SK-N-SH (cell line): Measurements from ENCODE around the gene PHF21B. TPM values are rescaled to one million over a fixed set of nuclear protein-coding genes. Genes with fewer than 3 reads are reported as not detected.

Experiments used
- CTCF ChIA-PET: fragments of 300-600, 350-600 bp; formaldehyde crosslinking; extraction: SDS; loops from one replicate; lab custom pipeline; 2021; lab: Yijun Ruan, JAX
- POLR2A ChIA-PET: fragments of 350-600 bp; sonication (Branson Sonifier 250); formaldehyde crosslinking; extraction: SDS; loops from one replicate; lab custom pipeline; 2020; ENCODE audit warnings: antibody characterized with exemption, inconsistent platforms; lab: Yijun Ruan, JAX
- DNase-seq: peaks from one replicate; pipeline ENCODE4 v3.0.0; 2012
- H2AFZ ChIP-seq: fragments of 200-600 bp; sonication (generic); 2 replicates; pipeline ENCODE4 v1.8.1; 2016; ENCODE audit warnings: antibody characterized with exemption, mild to moderate bottlenecking, low read depth
- H3F3A ChIP-seq: fragments of 200-600 bp; sonication (generic); replicated peaks from 2 replicates; pipeline ENCODE3; 2016; ENCODE audit warnings: antibody characterized with exemption, mild to moderate bottlenecking; ENCODE audit not compliant: insufficient read depth
- H3K27ac ChIP-seq, 2 experiments: fragments of 200-500 bp in 1 of 2; fragments of 200-600 bp in 1 of 2; sonication (Bioruptor generic) in 1 of 2; sonication (generic), shearing (Covaris generic) in 1 of 2; 2 replicates each; pipeline versions ENCODE4 v1.5.1 to v1.6.1; 2014 to 2016; ENCODE audit warnings: low read depth in 2 of 2, inconsistent platforms in 1 of 2, low read length in 1 of 2, mild to moderate bottlenecking in 1 of 2, mixed read lengths in 1 of 2
- H3K27me3 ChIP-seq: fragments of 200-600 bp; sonication (generic), shearing (Covaris generic); 2 replicates; pipeline ENCODE4 v1.6.1; 2016; ENCODE audit warnings: mixed run types; ENCODE audit not compliant: insufficient read depth
- H3K36me3 ChIP-seq, 2 experiments: fragments of 200-500 bp in 1 of 2; fragments of 200-600 bp in 1 of 2; sonication (Bioruptor generic) in 1 of 2; sonication (generic) in 1 of 2; replicated peaks in 1 of 2; 2 replicates each; pipeline versions ENCODE3 to v1.5.1; 2014 to 2016; ENCODE audit warnings: low read length in 1 of 2, mild to moderate bottlenecking in 1 of 2; ENCODE audit not compliant: insufficient read depth in 2 of 2, control insufficient read depth in 1 of 2
- H3K4me1 ChIP-seq, 2 experiments: fragments of 200-500 bp in 1 of 2; fragments of 200-600 bp in 1 of 2; sonication (Bioruptor generic) in 1 of 2; sonication (generic), shearing (Covaris generic) in 1 of 2; 2 replicates each; pipeline versions ENCODE4 v1.5.1 to v1.6.1; 2014 to 2016; ENCODE audit warnings: low read depth in 1 of 2, low read length in 1 of 2, mixed run types in 1 of 2; ENCODE audit not compliant: insufficient read depth in 2 of 2, control insufficient read depth in 1 of 2
- H3K4me2 ChIP-seq: fragments of 200-600 bp; sonication (generic), shearing (Covaris generic); 2 replicates; pipeline ENCODE4 v1.6.1; 2017; ENCODE audit warnings: mixed run types
- H3K4me3 ChIP-seq, 2 experiments: fragments of 200-500 bp in 1 of 2; fragments of 200-600 bp in 1 of 2; sonication (Bioruptor generic) in 1 of 2; sonication (generic), shearing (Covaris generic) in 1 of 2; 2 replicates each; pipeline versions ENCODE4 v1.5.1 to v1.8.1; 2014 to 2016; ENCODE audit warnings: low read depth in 2 of 2, inconsistent platforms in 1 of 2, low read length in 1 of 2, mild to moderate bottlenecking in 1 of 2, mixed read lengths in 1 of 2, moderate library complexity in 1 of 2
- H3K79me2 ChIP-seq: fragments of 200-600 bp; sonication (generic); 2 replicates; pipeline ENCODE4 v1.8.1; 2017; ENCODE audit warnings: mild to moderate bottlenecking; ENCODE audit not compliant: insufficient read depth
- H3K9ac ChIP-seq: fragments of 200-600 bp; sonication (generic); 2 replicates; pipeline ENCODE4 v1.6.1; 2017; ENCODE audit warnings: mixed run types
- H3K9me2 ChIP-seq: fragments of 200-600 bp; sonication (generic); 2 replicates; pipeline ENCODE4 v1.6.1; 2017; ENCODE audit warnings: mixed run types
- H3K9me3 ChIP-seq: fragments of 200-600 bp; sonication (generic); 2 replicates; pipeline ENCODE4 v1.6.1; 2017; ENCODE audit warnings: mixed run types, mild to moderate bottlenecking, moderate library complexity
- H4K20me1 ChIP-seq: fragments of 200-600 bp; sonication (generic); 2 replicates; pipeline ENCODE4 v1.6.1; 2017; ENCODE audit warnings: mild to moderate bottlenecking, mixed run types; ENCODE audit not compliant: insufficient read depth
- CHD2 ChIP-seq: fragments of 150-350 bp; IDR thresholded peaks from 2 replicates; pipeline ENCODE4 v1.6.1; 2018; ENCODE audit warnings: low read length; ENCODE audit not compliant: partially characterized antibody
- ELF1 ChIP-seq: IDR thresholded peaks from 2 replicates; pipeline ENCODE4 v1.4.0; 2012
- EP300 ChIP-seq, 2 experiments: IDR thresholded peaks; 2 replicates each; pipeline versions ENCODE4 v1.4.0 to v1.6.1; 2012; ENCODE audit warnings: borderline replicate concordance in 1 of 2, low read depth in 1 of 2, low read length in 1 of 2
- FOSL2 ChIP-seq: IDR thresholded peaks from 2 replicates; pipeline ENCODE4 v1.4.0; 2012; ENCODE audit warnings: low read depth, mild to moderate bottlenecking, moderate library complexity, borderline replicate concordance
- FOXJ3 ChIP-seq: sonication (generic); formaldehyde crosslinking; IDR thresholded peaks from 2 replicates; pipeline ENCODE4 v1.5.1; 2020; ENCODE audit warnings: mild to moderate bottlenecking, missing genetic modification reagents
- FOXM1 ChIP-seq: IDR thresholded peaks from 2 replicates; pipeline ENCODE4 v1.4.0; 2012; ENCODE audit warnings: low read depth, mild to moderate bottlenecking
- GATA2 ChIP-seq: sonication (generic); formaldehyde crosslinking; IDR thresholded peaks from 2 replicates; pipeline ENCODE4 v1.5.0; 2020; ENCODE audit warnings: mild to moderate bottlenecking, missing genetic modification reagents
- JUND ChIP-seq: IDR thresholded peaks from 2 replicates; pipeline ENCODE4 v1.4.0; 2012
- MEF2A ChIP-seq: IDR thresholded peaks from 2 replicates; pipeline ENCODE4 v1.4.0; 2012; ENCODE audit warnings: low read depth, borderline replicate concordance
- NFIC ChIP-seq: IDR thresholded peaks from 2 replicates; pipeline ENCODE4 v1.4.0; 2012; ENCODE audit warnings: borderline replicate concordance
- NRF1 ChIP-seq: IDR thresholded peaks from 2 replicates; pipeline ENCODE4 v1.6.1; 2012; ENCODE audit warnings: low read depth, mild to moderate bottlenecking, low read length
- RAD21 ChIP-seq: IDR thresholded peaks from 2 replicates; pipeline ENCODE4 v1.6.1; 2012; ENCODE audit warnings: mild to moderate bottlenecking, low read length
- RCOR1 ChIP-seq: fragments of 150-350 bp; IDR thresholded peaks from 2 replicates; pipeline ENCODE4 v1.6.1; 2017; ENCODE audit warnings: antibody characterized with exemption, low read length
- RXRA ChIP-seq: IDR thresholded peaks from 2 replicates; pipeline ENCODE4 v1.4.0; 2012; ENCODE audit warnings: low read depth, mild to moderate bottlenecking, borderline replicate concordance
- SIN3A ChIP-seq: IDR thresholded peaks from 2 replicates; pipeline ENCODE4 v1.6.1; 2012; ENCODE audit warnings: low read depth, mild to moderate bottlenecking, low read length, moderate library complexity, borderline replicate concordance
- TAF1 ChIP-seq: IDR thresholded peaks from 2 replicates; pipeline ENCODE4 v1.6.1; 2012; ENCODE audit warnings: low read depth, mild to moderate bottlenecking, low read length, moderate library complexity, borderline replicate concordance
- TCF12 ChIP-seq: IDR thresholded peaks from 2 replicates; pipeline ENCODE4 v1.4.0; 2012
- YY1 ChIP-seq: IDR thresholded peaks from 2 replicates; pipeline ENCODE4 v1.4.0; 2012; ENCODE audit warnings: low read depth, mild to moderate bottlenecking
- WGBS: methylation state at CpG from one replicate; pipeline ENCODE4 v1.1.6; 2017; ENCODE audit warnings: low lambda C conversion rate; 5-methylcytosine and 5-hydroxymethylcytosine counted together
- polyA plus RNA-seq, 3 experiments: library from polyadenylated mRNA; depleted of rRNA; stranded (reverse); fragments of >200 nt; gene quantifications; 2 replicates each; pipeline ENCODE4 v1.2.3, GENCODE V29; 2012
- TF ChIP-seq, protein P1 (sequence below): IDR thresholded peaks from 2 replicates; pipeline ENCODE4 v1.4.0; 2012; ENCODE audit warnings: low read depth, borderline replicate concordance
- TF ChIP-seq, protein P2 (sequence below): fragments of 150-350 bp; IDR thresholded peaks from 2 replicates; pipeline ENCODE4 v1.6.1; 2017; ENCODE audit warnings: antibody characterized with exemption, low read length, low read depth, borderline replicate concordance
- TF ChIP-seq, protein P3 (sequence below): IDR thresholded peaks from 2 replicates; pipeline ENCODE4 v1.4.0; 2012; ENCODE audit warnings: low read depth, borderline replicate concordance
- TF ChIP-seq, protein P4 (sequence below): IDR thresholded peaks from 2 replicates; pipeline ENCODE4; 2012

Gene PHF21B
- polyA plus RNA-seq, 1 of the 3 experiments (the other 2 are of a cell fraction): 0.76 TPM

DNA sequence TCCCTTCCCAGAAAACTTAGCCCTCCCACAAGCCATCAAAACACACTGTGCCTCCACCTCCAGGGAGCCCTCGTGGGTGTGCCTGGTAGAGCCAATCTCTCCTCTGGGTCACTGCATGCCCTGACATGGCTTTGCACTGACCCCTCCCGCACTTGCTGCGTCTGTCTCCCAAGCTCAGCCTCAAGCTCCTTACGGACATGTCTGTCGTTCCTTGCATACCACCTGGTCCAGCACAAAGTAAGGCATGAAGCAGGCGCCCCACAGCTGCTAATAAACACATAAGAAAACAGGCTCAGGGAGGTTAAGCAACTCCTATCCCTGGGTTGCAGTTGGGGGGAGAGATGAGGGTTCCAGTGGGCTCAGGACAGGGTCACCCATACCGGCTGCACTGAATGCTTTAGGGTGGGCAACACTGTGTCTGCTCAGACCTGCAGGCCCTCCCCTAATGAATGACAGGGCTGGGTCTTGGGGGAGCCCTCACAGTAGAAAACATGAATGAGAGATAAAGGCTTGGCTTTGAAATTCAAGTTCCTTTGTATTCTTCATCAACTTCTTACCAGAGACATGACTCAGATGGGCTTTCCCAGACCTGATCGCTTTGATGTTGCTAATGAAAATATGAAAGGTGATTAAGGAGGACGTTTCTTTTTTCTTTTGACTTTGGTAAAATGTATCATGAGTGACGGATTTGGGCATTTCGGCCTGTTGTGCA, 38.0 kb downstream of the PHF21B start (continued):
- TF ChIP-seq, protein P1, sequence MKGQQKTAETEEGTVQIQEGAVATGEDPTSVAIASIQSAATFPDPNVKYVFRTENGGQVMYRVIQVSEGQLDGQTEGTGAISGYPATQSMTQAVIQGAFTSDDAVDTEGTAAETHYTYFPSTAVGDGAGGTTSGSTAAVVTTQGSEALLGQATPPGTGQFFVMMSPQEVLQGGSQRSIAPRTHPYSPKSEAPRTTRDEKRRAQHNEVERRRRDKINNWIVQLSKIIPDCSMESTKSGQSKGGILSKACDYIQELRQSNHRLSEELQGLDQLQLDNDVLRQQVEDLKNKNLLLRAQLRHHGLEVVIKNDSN: no peak
- TF ChIP-seq NFIC (no peak), GATA2 (CRISPR knock-in tag) (no peak), SIN3A (no peak), RXRA (no peak)
- TF ChIP-seq, protein P2, sequence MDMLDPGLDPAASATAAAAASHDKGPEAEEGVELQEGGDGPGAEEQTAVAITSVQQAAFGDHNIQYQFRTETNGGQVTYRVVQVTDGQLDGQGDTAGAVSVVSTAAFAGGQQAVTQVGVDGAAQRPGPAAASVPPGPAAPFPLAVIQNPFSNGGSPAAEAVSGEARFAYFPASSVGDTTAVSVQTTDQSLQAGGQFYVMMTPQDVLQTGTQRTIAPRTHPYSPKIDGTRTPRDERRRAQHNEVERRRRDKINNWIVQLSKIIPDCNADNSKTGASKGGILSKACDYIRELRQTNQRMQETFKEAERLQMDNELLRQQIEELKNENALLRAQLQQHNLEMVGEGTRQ: no peak

DNA sequence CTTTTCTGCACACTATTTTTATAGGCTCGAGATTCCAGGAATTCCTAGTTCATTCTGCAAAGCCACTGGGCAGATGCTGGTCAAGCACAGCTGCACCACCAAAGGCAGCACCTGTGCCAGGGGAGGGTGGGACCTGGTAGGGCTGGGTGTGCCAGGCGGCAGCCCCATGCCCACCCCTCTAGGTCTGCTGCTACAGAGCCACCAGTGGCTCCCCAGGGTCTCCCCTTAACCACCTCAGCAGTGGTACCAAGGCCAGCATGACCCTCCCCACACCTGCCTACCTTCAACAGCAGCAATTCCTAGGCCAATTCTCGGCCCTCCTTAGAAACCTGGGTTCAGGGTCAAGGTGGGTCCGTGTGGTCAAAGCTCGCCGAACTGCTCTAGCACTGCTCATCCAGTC, 39.5 kb downstream of the PHF21B start:
- WGBS: 17% methylated on average over 1 of the region's 6 CpGs
- peaks cover 0 to 9% of the 10 kb centered on the region in 2 experiments; a peak in 1 of 4 replicates for H3K4me1 ChIP-seq
- TF ChIP-seq ELF1: no peak
- TF ChIP-seq EP300 (IDR thresholded peaks at IDR 0.05; ENCODE audit: borderline replicate concordance in 1 of 2, low read depth in 1 of 2, low read length in 1 of 2): no peak
- no peak for TF ChIP-seq CHD2
- TF ChIP-seq MEF2A: no peak
- no peak for TF ChIP-seq YY1
- no peak for TF ChIP-seq FOXJ3 (CRISPR knock-in tag)
- TF ChIP-seq, protein P3, sequence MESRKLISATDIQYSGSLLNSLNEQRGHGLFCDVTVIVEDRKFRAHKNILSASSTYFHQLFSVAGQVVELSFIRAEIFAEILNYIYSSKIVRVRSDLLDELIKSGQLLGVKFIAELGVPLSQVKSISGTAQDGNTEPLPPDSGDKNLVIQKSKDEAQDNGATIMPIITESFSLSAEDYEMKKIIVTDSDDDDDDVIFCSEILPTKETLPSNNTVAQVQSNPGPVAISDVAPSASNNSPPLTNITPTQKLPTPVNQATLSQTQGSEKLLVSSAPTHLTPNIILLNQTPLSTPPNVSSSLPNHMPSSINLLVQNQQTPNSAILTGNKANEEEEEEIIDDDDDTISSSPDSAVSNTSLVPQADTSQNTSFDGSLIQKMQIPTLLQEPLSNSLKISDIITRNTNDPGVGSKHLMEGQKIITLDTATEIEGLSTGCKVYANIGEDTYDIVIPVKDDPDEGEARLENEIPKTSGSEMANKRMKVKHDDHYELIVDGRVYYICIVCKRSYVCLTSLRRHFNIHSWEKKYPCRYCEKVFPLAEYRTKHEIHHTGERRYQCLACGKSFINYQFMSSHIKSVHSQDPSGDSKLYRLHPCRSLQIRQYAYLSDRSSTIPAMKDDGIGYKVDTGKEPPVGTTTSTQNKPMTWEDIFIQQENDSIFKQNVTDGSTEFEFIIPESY: no peak
- no peak for TF ChIP-seq RAD21
- TF ChIP-seq TCF12: no peak
- TF ChIP-seq JUND: no peak
- TF ChIP-seq FOXM1: no peak
- TF ChIP-seq NRF1: no peak
- no peak for TF ChIP-seq RCOR1
- no peak for TF ChIP-seq SIN3A
- TF ChIP-seq, protein P4, sequence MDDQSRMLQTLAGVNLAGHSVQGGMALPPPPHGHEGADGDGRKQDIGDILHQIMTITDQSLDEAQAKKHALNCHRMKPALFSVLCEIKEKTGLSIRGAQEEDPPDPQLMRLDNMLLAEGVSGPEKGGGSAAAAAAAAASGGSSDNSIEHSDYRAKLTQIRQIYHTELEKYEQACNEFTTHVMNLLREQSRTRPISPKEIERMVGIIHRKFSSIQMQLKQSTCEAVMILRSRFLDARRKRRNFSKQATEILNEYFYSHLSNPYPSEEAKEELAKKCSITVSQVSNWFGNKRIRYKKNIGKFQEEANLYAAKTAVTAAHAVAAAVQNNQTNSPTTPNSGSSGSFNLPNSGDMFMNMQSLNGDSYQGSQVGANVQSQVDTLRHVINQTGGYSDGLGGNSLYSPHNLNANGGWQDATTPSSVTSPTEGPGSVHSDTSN: no peak
- TF ChIP-seq TAF1: no peak
- TF ChIP-seq GATA2 (CRISPR knock-in tag): no peak
- no peak for TF ChIP-seq FOSL2
- no peak for DNase-seq
- no peak overlapping the region for H3K4me2 ChIP-seq
- H3K36me3 ChIP-seq: no peaks in the 10 kb centered on the region
- no peak overlapping the region for H3K9ac ChIP-seq
- no peaks in the 10 kb centered on the region for H3K27me3 ChIP-seq
- H3F3A ChIP-seq: no peaks in the 10 kb centered on the region
- ChIA-PET POLR2A (no interaction called here), CTCF (interaction anchor here (0.9 to 1.8 kb wide), 6 partner anchors 9 to 126 kb away, joined by 3 to 7 read pairs (median 4); no protein-coding TSS in a partner anchor)
- no peak overlapping the region for H3K27ac ChIP-seq
- H2AFZ ChIP-seq: no peak overlapping the region
- H3K4me3 ChIP-seq: no peak overlapping the region
- H3K79me2 ChIP-seq: no peaks in the 10 kb centered on the region
- peaks cover 5% of the 10 kb centered on the region for H4K20me1 ChIP-seq
- H3K9me2 ChIP-seq: no peaks in the 10 kb centered on the region
- H3K9me3 ChIP-seq: no peaks in the 10 kb centered on the region
